Natural killer cell (primary cell): ENCODE measurements around the gene COG6. TPM values are rescaled to one million over a fixed set of nuclear protein-coding genes. Genes with fewer than 3 reads are reported as not detected.
A peak's percentile ranks its signal among the peaks of the same experiment; 100 is the strongest.

ENCODE experiments used
- ATAC-seq, 3 donors: fragments of 150-1000 bp in 2 of 3; fragments of 200-7000 bp in 1 of 3; cut with Tn5 transposase; 1 replicate in 1 of 3; 2 replicates in 2 of 3; pipeline ENCODE4 v1.10.0; 2021; ENCODE audit warnings: mild to moderate bottlenecking in 2 of 3, moderate library complexity in 2 of 3
- DNase-seq, 2 donors: peaks; one replicate each; pipeline versions ENCODE4 v3.0.0 to v3.0.0-alpha.2; 2013 to 2021; ENCODE audit warnings: mixed read lengths in 1 of 2
- H3K27ac ChIP-seq: one replicate; pipeline ENCODE4 v1.5.1; 2013; ENCODE audit warnings: mild to moderate bottlenecking, low read length
- H3K27me3 ChIP-seq: one replicate; pipeline ENCODE4 v1.6.1; 2013; ENCODE audit warnings: low read length; ENCODE audit not compliant: control insufficient read depth, insufficient read depth
- H3K36me3 ChIP-seq: one replicate; pipeline ENCODE4 v1.6.1; 2013; ENCODE audit warnings: low read length; ENCODE audit not compliant: control insufficient read depth, insufficient read depth
- H3K4me1 ChIP-seq: one replicate; pipeline ENCODE4 v1.6.1; 2013; ENCODE audit warnings: low read length; ENCODE audit not compliant: control insufficient read depth, insufficient read depth
- H3K4me3 ChIP-seq: one replicate; pipeline ENCODE4 v1.5.1; 2013; ENCODE audit warnings: low read length
- H3K9me3 ChIP-seq: one replicate; pipeline ENCODE4 v1.6.1; 2013; ENCODE audit warnings: low read length; ENCODE audit not compliant: control insufficient read depth, insufficient read depth
- H3K27ac Mint-ChIP-seq, 2 donors: one replicate each; pipeline ENCODE4 v1.8.0; 2022; ENCODE audit warnings: mild to moderate bottlenecking in 2 of 2, mixed read lengths in 2 of 2, moderate library complexity in 1 of 2
- H3K27me3 Mint-ChIP-seq, 2 donors: one replicate each; pipeline ENCODE4 v1.8.0; 2022; ENCODE audit warnings: low read depth in 2 of 2, mixed read lengths in 2 of 2
- H3K36me3 Mint-ChIP-seq: one replicate; pipeline ENCODE4 v1.8.0; 2022; ENCODE audit warnings: mixed read lengths
- H3K4me1 Mint-ChIP-seq, 2 donors: one replicate each; pipeline ENCODE4 v1.8.0; 2022; ENCODE audit warnings: mixed read lengths in 2 of 2
- H3K4me3 Mint-ChIP-seq: one replicate; pipeline ENCODE4 v1.8.0; 2022; ENCODE audit warnings: mild to moderate bottlenecking, moderate library complexity, mixed read lengths
- H3K9me3 Mint-ChIP-seq, 2 donors: one replicate each; pipeline ENCODE4 v1.8.0; 2022; ENCODE audit warnings: mixed read lengths in 2 of 2
- WGBS: methylation state at CpG from one replicate; pipeline ENCODE4 v1.1.7; 2013; ENCODE audit warnings: missing lambda C conversion rate; ENCODE audit not compliant: insufficient coverage; 5-methylcytosine and 5-hydroxymethylcytosine counted together
- intact Hi-C: fragments of 100-400 bp; cut with micrococcal nuclease; formaldehyde crosslinking; loops from one replicate; pipeline ENCODE4 v1.14.2; 2022
- total RNA-seq, 4 donors: library from RNA; stranded (reverse); fragments of 120-200 nt in 1 of 4; gene quantifications; one replicate each; pipeline versions ENCODE4 v1.2.3 to v1.2.4, GENCODE V29; 2013 to 2022
- TF ChIP-seq, protein P1 (sequence below): fragments of 200-600 bp; IDR thresholded peaks from one replicate; pipeline ENCODE4 v1.8.0; 2022; ENCODE audit warnings: antibody characterized with exemption

The COG6 gene
- total RNA-seq, 3 donors from 2014 or later (not counting 1 experiment from before 2014, with no cell fraction given) = 30.2 to 36.0 (median 32.3) TPM

DNA sequence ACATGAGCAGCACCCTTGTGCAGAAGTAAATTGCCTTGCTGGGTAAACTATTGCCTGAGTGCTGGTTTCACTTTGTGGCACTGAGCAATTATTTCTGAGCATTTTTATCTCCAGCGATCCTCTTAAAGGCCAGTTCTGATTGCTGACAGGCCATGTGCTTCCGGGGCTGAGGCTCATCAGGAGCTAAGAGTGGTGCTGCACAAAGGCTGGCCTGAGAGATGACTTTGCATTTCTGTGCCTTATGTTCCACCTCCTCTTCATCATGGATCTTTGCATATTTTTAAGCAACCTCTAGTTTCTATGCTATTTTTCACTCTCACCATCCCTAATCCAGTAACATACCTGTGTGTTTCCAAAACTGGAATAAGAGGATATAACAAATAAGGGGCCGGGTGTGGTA is 17.6 kb upstream of the COG6 start:
- 93% methylated on average over 3 of the region's 3 CpGs for WGBS
- no peaks in the 10 kb centered on the region for H3K36me3 Mint-ChIP-seq
- Histone ChIP-seq H3K9me3 (no peaks in the 10 kb centered on the region), H3K4me3 (no peak overlapping the region), H3K36me3 (no peaks in the 10 kb centered on the region), H3K27ac (no peak overlapping the region), H3K27me3 (no peaks in the 10 kb centered on the region), H3K4me1 (no peaks in the 10 kb centered on the region)
- H3K4me3 Mint-ChIP-seq = no peak overlapping the region
- TF ChIP-seq, protein P1, sequence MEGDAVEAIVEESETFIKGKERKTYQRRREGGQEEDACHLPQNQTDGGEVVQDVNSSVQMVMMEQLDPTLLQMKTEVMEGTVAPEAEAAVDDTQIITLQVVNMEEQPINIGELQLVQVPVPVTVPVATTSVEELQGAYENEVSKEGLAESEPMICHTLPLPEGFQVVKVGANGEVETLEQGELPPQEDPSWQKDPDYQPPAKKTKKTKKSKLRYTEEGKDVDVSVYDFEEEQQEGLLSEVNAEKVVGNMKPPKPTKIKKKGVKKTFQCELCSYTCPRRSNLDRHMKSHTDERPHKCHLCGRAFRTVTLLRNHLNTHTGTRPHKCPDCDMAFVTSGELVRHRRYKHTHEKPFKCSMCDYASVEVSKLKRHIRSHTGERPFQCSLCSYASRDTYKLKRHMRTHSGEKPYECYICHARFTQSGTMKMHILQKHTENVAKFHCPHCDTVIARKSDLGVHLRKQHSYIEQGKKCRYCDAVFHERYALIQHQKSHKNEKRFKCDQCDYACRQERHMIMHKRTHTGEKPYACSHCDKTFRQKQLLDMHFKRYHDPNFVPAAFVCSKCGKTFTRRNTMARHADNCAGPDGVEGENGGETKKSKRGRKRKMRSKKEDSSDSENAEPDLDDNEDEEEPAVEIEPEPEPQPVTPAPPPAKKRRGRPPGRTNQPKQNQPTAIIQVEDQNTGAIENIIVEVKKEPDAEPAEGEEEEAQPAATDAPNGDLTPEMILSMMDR = no peak
- ATAC-seq (no peak), DNase-seq (no peak)
- H3K27me3 Mint-ChIP-seq = peaks cover 22 to 32% of the 10 kb centered on the region in 2 donors
- H3K27ac Mint-ChIP-seq = no peak overlapping the region
- H3K4me1 Mint-ChIP-seq = no peaks in the 10 kb centered on the region
- intact Hi-C loops = no loop called here
- H3K9me3 Mint-ChIP-seq = no peaks in the 10 kb centered on the region

DNA sequence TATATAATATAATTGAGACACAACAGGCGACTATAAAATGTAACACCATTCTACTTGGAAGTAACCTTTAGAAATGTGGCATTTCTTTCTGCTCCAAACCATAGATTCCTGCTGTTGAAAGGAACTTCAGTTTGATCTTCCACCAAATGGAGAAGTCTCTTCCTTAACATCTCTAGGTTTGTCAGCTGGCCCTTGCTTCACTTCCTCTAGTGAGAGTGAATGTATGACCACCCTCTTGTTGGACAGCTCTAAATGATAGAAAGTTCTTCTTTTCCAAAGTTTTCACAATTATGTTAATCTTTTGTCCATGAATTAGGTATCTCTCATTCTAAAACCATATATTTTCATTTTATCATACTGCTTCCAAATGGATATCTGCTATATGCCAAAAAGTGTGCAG is 13.8 kb upstream of the COG6 start:
- H3K27ac ChIP-seq = no peak overlapping the region
- no peaks in the 10 kb centered on the region for H3K9me3 ChIP-seq
- 100% methylated on average over 1 of the region's 1 CpG for WGBS
- Mint-ChIP-seq H3K9me3 (no peaks in the 10 kb centered on the region), H3K4me1 (no peaks in the 10 kb centered on the region), H3K27ac (no peak overlapping the region), H3K4me3 (no peak overlapping the region), H3K27me3 (peaks cover 15 to 24% of the 10 kb centered on the region in 2 donors), H3K36me3 (no peaks in the 10 kb centered on the region)
- no peaks in the 10 kb centered on the region for H3K36me3 ChIP-seq
- TF ChIP-seq, protein P1 = no peak
- no peaks in the 10 kb centered on the region for H3K4me1 ChIP-seq
- no peak for DNase-seq
- H3K4me3 ChIP-seq = no peak overlapping the region
- ATAC-seq = no peak
- no peaks in the 10 kb centered on the region for H3K27me3 ChIP-seq
- intact Hi-C loops = no loop called here

DNA sequence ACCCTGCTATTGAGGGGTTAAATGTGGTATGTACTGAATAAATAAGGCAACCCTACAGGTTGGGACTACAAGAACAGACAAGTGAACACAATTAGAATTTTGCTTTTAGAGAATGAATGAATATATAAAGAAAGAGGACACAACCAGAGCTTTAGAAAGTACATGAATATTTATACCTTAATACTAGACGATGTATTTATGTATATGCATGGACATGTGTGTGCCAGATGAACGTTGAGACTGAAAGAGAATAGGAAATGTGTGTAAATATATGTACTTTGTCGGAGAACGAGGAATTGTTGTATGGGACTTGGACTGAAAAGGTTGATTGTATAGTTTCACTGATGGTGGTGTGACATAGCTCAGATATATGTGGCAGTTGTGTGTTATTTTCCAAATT is 9.3 kb upstream of the COG6 start:
- intact Hi-C loops = no loop called here
- H3K27ac ChIP-seq = no peak overlapping the region
- Mint-ChIP-seq H3K4me3 (no peak overlapping the region), H3K9me3 (no peaks in the 10 kb centered on the region), H3K4me1 (no peaks in the 10 kb centered on the region), H3K36me3 (no peaks in the 10 kb centered on the region), H3K27me3 (peaks cover 10 to 11% of the 10 kb centered on the region in 2 donors), H3K27ac (no peak overlapping the region)
- H3K9me3 ChIP-seq = no peaks in the 10 kb centered on the region
- H3K4me3 ChIP-seq = no peak overlapping the region
- ATAC-seq = no peak
- H3K36me3 ChIP-seq = no peaks in the 10 kb centered on the region
- no peaks in the 10 kb centered on the region for H3K4me1 ChIP-seq
- H3K27me3 ChIP-seq = no peaks in the 10 kb centered on the region
- TF ChIP-seq, protein P1 = no peak
- 84% methylated on average over 4 of the region's 4 CpGs for WGBS
- DNase-seq = no peak

DNA sequence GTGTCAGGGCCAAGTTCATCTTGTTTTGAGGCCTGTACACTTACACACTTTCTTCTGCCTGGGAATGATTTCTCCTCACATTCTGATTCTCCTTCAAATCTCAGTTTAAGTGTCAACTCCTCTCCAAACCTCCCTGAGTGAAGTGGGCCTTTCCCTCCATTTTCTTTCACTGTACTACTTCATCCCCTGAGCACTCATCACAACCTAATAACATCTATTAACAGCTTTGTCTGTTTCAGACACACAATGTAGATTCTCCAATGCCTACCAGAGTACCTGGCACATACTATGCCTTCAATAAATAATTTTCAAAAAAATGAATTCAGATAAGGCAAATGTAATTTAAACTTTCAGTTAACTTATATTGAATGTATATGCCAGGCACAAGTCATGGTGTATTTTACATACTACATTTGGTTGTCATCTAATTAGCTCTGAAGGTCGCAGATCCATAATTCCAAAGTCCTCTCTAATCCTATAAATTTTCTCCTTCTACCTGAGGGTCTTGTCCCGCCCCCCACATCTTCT is 357 bp upstream of the COG6 start:
- intact Hi-C loops = loop anchor here (10.0 kb wide), 1 partner anchor 620 kb away; the partner anchor contains the start of genes NHLRC3 and PROSER1
- ATAC-seq (no peak), DNase-seq (no peak)
- peak overlapping the region; percentile 98 for H3K4me3 Mint-ChIP-seq
- H3K27me3 Mint-ChIP-seq = peaks cover 9 to 20% of the 10 kb centered on the region in 2 donors
- WGBS = 0% methylated on average over 2 of the region's 2 CpGs
- Histone ChIP-seq H3K27ac (peak overlapping the region; percentile 55), H3K9me3 (no peaks in the 10 kb centered on the region), H3K4me1 (peaks cover 10% of the 10 kb centered on the region), H3K27me3 (no peaks in the 10 kb centered on the region), H3K4me3 (peak overlapping the region; percentile 75), H3K36me3 (peaks cover 6% of the 10 kb centered on the region)
- peak overlapping the region; percentile 95 to 97 for H3K27ac Mint-ChIP-seq
- H3K36me3 Mint-ChIP-seq = peaks cover 8% of the 10 kb centered on the region
- TF ChIP-seq, protein P1 = no peak
- H3K9me3 Mint-ChIP-seq = peaks cover 3% of the 10 kb centered on the region in 2 donors
- peaks cover 28 to 34% of the 10 kb centered on the region in 2 donors for H3K4me1 Mint-ChIP-seq
